GM12891 (cell line): ENCODE results near the gene EBF4.

ENCODE experiments used
- POLR2A ChIP-seq: IDR thresholded peaks from 2 replicates; pipeline ENCODE4 v1.6.1; 2011; ENCODE audit warnings: low read depth, low read length, control low read depth
- TAF1 ChIP-seq: IDR thresholded peaks from 2 replicates; pipeline ENCODE4 v1.6.1; 2011; ENCODE audit warnings: low read depth, low read length, control low read depth

GRCh38 chr20:2749343-2749950, 56.9 kb downstream of the EBF4 start:
- no peak for TF ChIP-seq TAF1
- no peak for TF ChIP-seq POLR2A
